HepG2 (cell line): ENCODE results near the gene BOLA3. TPM values are rescaled to one million over a fixed set of nuclear protein-coding genes. Genes with fewer than 3 reads are reported as not detected.

Source experiments
- ATF2 ChIP-seq: sonication (generic); formaldehyde crosslinking; IDR thresholded peaks from 2 replicates; pipeline ENCODE4 v1.4.0; 2020; ENCODE audit warnings: missing genetic modification reagents
- BRCA1 ChIP-seq: sonication (generic); formaldehyde crosslinking; IDR thresholded peaks from 2 replicates; pipeline ENCODE4 v1.4.0; 2020; ENCODE audit warnings: missing genetic modification reagents
- BRF2 ChIP-seq: sonication (generic); formaldehyde crosslinking; IDR thresholded peaks from 2 replicates; pipeline ENCODE4 v1.8.1; 2022; ENCODE audit warnings: mild to moderate bottlenecking, missing genetic modification reagents
- CERS6 ChIP-seq: sonication (generic); formaldehyde crosslinking; IDR thresholded peaks from 2 replicates; pipeline ENCODE4 v1.5.0; 2020; ENCODE audit warnings: missing genetic modification reagents
- JDP2 ChIP-seq: sonication (generic); formaldehyde crosslinking; IDR thresholded peaks from 2 replicates; pipeline ENCODE4 v1.8.1; 2022; ENCODE audit warnings: missing genetic modification reagents, borderline replicate concordance
- JUN ChIP-seq: sonication (generic); formaldehyde crosslinking; IDR thresholded peaks from 2 replicates; pipeline ENCODE4 v1.4.0; 2020; ENCODE audit warnings: mild to moderate bottlenecking, missing genetic modification reagents
- MTA3 ChIP-seq: sonication (generic); formaldehyde crosslinking; IDR thresholded peaks from 2 replicates; pipeline ENCODE4 v1.4.0; 2020; ENCODE audit warnings: missing genetic modification reagents
- NFIB ChIP-seq: sonication (generic); formaldehyde crosslinking; IDR thresholded peaks from 2 replicates; pipeline ENCODE4 v1.9.0; 2021; ENCODE audit warnings: missing genetic modification reagents, mild to moderate bottlenecking, borderline replicate concordance
- PAWR ChIP-seq: sonication (generic); formaldehyde crosslinking; IDR thresholded peaks from 2 replicates; pipeline ENCODE4 v1.4.0; 2020; ENCODE audit warnings: missing genetic modification reagents, mild to moderate bottlenecking, borderline replicate concordance
- PAX8 ChIP-seq: sonication (generic); formaldehyde crosslinking; IDR thresholded peaks from 2 replicates; pipeline ENCODE4 v1.8.0; 2022; ENCODE audit warnings: mild to moderate bottlenecking, missing genetic modification reagents, borderline replicate concordance
- SIX4 ChIP-seq: sonication (generic); formaldehyde crosslinking; IDR thresholded peaks from 2 replicates; pipeline ENCODE4 v1.4.0; 2020; ENCODE audit warnings: missing genetic modification reagents
- TBX2 ChIP-seq: sonication (generic); formaldehyde crosslinking; IDR thresholded peaks from 2 replicates; pipeline ENCODE4 v1.5.0; 2020; ENCODE audit warnings: missing genetic modification reagents, mild to moderate bottlenecking, borderline replicate concordance
- ZBTB14 ChIP-seq: sonication (generic); formaldehyde crosslinking; IDR thresholded peaks from 2 replicates; pipeline ENCODE4 v1.4.0; 2020; ENCODE audit warnings: missing genetic modification reagents
- ZBTB39 ChIP-seq: sonication (generic); formaldehyde crosslinking; IDR thresholded peaks from 2 replicates; pipeline ENCODE4 v1.5.0; 2020; ENCODE audit warnings: missing genetic modification reagents
- ZFX ChIP-seq: sonication (generic); formaldehyde crosslinking; IDR thresholded peaks from 2 replicates; pipeline ENCODE4 v1.4.0; 2020; ENCODE audit warnings: mild to moderate bottlenecking, low read depth, missing genetic modification reagents, moderate library complexity
- ZKSCAN5 ChIP-seq: sonication (generic); formaldehyde crosslinking; IDR thresholded peaks from 2 replicates; pipeline ENCODE4 v1.5.1; 2020; ENCODE audit warnings: mild to moderate bottlenecking, missing genetic modification reagents
- ZNF232 ChIP-seq: sonication (generic); formaldehyde crosslinking; IDR thresholded peaks from 2 replicates; pipeline ENCODE4 v1.4.0; 2020; ENCODE audit warnings: missing genetic modification reagents, borderline replicate concordance
- ZNF260 ChIP-seq: sonication (generic); formaldehyde crosslinking; IDR thresholded peaks from 2 replicates; pipeline ENCODE4 v1.4.0; 2020; ENCODE audit warnings: missing genetic modification reagents, low read depth, mild to moderate bottlenecking, borderline replicate concordance
- ZNF562 ChIP-seq: sonication (generic); formaldehyde crosslinking; IDR thresholded peaks from 2 replicates; pipeline ENCODE4 v1.8.0; 2022; ENCODE audit warnings: missing genetic modification reagents, borderline replicate concordance
- ZNF564 ChIP-seq: sonication (generic); formaldehyde crosslinking; IDR thresholded peaks from 2 replicates; pipeline ENCODE4 v1.8.1; 2023; ENCODE audit warnings: mild to moderate bottlenecking, missing genetic modification reagents
- ZNF879 ChIP-seq: sonication (generic); formaldehyde crosslinking; IDR thresholded peaks from 2 replicates; pipeline ENCODE4 v1.8.1; 2023; ENCODE audit warnings: missing genetic modification reagents
- polyA plus RNA-seq, 8 experiments: library from polyadenylated mRNA; depleted of rRNA in 3 of 8; stranded (reverse) in 7 of 8; unstranded in 1 of 8; fragments of >200 nt; fragmentation: Illumina TruSeq in 4 of 8; extraction: Trizol in 4 of 8; gene quantifications; 2 replicates each; pipeline versions ENCODE4 v1.2.1 to v1.2.3, GENCODE V29; 2011 to 2016; ENCODE audit warnings: low read depth in 4 of 8, missing spikeins in 1 of 8, mixed read lengths in 1 of 8; ENCODE audit not compliant: insufficient read depth in 1 of 8
- total RNA-seq, 5 experiments: library from RNA; depleted of rRNA; stranded (reverse); fragments of >200 nt; fragmentation: Illumina TruSeq; extraction: Trizol; gene quantifications; 2 replicates each; pipeline ENCODE4 v1.2.3, GENCODE V29; 2016; ENCODE audit warnings: low read depth in 1 of 5

BOLA3 gene
- total and polyA plus RNA-seq, 2 of the 13 experiments (the other 11 are each of a cell fraction or from before 2014, with no cell fraction given): 89.7 to 170 TPM

GRCh38 chr2:74147727-74148456 lies at the start of gene BOLA3 (continued):
- TF ChIP-seq BRF2 (CRISPR knock-in tag) (peak; percentile 90), SIX4 (CRISPR knock-in tag) (no peak), ZKSCAN5 (no peak), BRCA1 (CRISPR knock-in tag) (0 out of 2 replicates have a peak, but pooled peaks have one; percentile 44), PAX8 (CRISPR knock-in tag) (0 out of 2 replicates have a peak, but pooled peaks have one; percentile 56), ZNF564 (CRISPR knock-in tag) (peak; percentile 95), ATF2 (CRISPR knock-in tag) (0 out of 2 replicates have a peak, but pooled peaks have one; percentile 54), CERS6 (CRISPR knock-in tag) (no peak), ZBTB39 (CRISPR knock-in tag) (no peak), TBX2 (CRISPR knock-in tag) (peak; percentile 52; the same call in 1 of the 2 replicates), ZFX (CRISPR knock-in tag) (peak; percentile 94), PAWR (CRISPR knock-in tag) (no peak), ZNF260 (CRISPR knock-in tag) (no peak), JUN (CRISPR knock-in tag) (peak; percentile 52; the same call in 1 of the 2 replicates), ZNF562 (CRISPR knock-in tag) (0 out of 2 replicates have a peak, but pooled peaks have one; percentile 27), JDP2 (CRISPR knock-in tag) (no peak; the same call in 1 of the 2 replicates), ZNF879 (0 out of 2 replicates have a peak, but pooled peaks have one; percentile 44), MTA3 (CRISPR knock-in tag) (no peak), NFIB (no peak), ZNF232 (CRISPR knock-in tag) (peak; percentile 86; the same call in 1 of the 2 replicates), ZBTB14 (CRISPR knock-in tag) (peak; percentile 45; the same call in 1 of the 2 replicates)
